Neural crest cell (in vitro differentiated cells): ENCODE measurements around the gene TLK1. TPM values are rescaled to one million over a fixed set of nuclear protein-coding genes. Genes with fewer than 3 reads are reported as not detected.
"Not testable (repeated sequence)": the region's sequence is repeated elsewhere in the genome, so short reads cannot be mapped to it uniquely, and the experiment has no call there.

Experiments used
- DNase-seq: peaks from one replicate; pipeline ENCODE4 v3.0.0; 2021; ENCODE audit warnings: low read depth, mixed read lengths, low spot score
- H3K27ac Mint-ChIP-seq: one replicate; pipeline ENCODE4 v1.8.0; 2021; ENCODE audit warnings: mild to moderate bottlenecking, mixed read lengths; ENCODE audit not compliant: unreplicated experiment
- H3K27me3 Mint-ChIP-seq: 2 replicates; pipeline ENCODE4 v1.8.0; 2021; ENCODE audit warnings: low read depth, mild to moderate bottlenecking, mixed read lengths
- H3K36me3 Mint-ChIP-seq: 2 replicates; pipeline ENCODE4 v1.8.0; 2021; ENCODE audit warnings: low read depth, mild to moderate bottlenecking, mixed read lengths
- H3K4me1 Mint-ChIP-seq: 2 replicates; pipeline ENCODE4 v1.8.0; 2021; ENCODE audit warnings: mixed read lengths
- H3K4me3 Mint-ChIP-seq: one replicate; pipeline ENCODE4 v1.8.0; 2021; ENCODE audit warnings: mild to moderate bottlenecking, mixed read lengths
- H3K9me3 Mint-ChIP-seq: 2 replicates; pipeline ENCODE4 v1.8.0; 2021; ENCODE audit warnings: mixed read lengths
- total RNA-seq: library from RNA; stranded (reverse); gene quantifications from 2 replicates; pipeline ENCODE4 v1.2.1, GENCODE V29; 2021
- TF ChIP-seq, protein P1 (sequence below): fragments of 200-600 bp; sonication (generic); conservative IDR thresholded peaks from 2 replicates; pipeline ENCODE4 v1.5.0; 2021; ENCODE audit warnings: antibody characterized with exemption, mild to moderate bottlenecking

The TLK1 gene
- total RNA-seq, 1 donor from 2014 or later = 65.5 TPM

DNA sequence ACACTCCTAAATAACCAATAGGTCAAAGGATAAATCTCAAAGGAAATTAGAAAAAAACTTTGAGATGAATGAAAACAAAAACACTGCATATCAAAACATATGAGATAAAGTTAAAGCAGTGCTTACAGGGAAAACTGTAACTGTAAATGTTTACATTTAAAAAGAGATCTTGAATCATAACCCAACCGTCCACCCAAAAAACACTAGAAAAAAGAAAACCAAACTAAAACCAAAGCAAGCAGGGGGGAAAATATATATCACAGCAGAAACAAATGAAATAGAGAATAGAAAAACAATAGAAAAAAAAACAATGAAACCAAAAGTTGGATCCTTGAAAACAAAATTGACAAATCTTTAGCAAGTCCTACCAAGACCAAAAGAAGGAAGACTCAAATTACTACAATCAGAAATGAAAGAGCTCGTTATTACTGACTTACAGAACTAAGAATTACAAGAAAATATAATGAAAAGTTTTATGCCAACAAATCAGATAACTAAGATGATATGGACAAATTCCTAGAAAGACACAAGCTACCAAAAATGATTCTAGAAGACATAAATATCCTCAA, 65.6 kb downstream of the TLK1 start:
- peaks cover 17% of the 10 kb centered on the region for H3K9me3 Mint-ChIP-seq

DNA sequence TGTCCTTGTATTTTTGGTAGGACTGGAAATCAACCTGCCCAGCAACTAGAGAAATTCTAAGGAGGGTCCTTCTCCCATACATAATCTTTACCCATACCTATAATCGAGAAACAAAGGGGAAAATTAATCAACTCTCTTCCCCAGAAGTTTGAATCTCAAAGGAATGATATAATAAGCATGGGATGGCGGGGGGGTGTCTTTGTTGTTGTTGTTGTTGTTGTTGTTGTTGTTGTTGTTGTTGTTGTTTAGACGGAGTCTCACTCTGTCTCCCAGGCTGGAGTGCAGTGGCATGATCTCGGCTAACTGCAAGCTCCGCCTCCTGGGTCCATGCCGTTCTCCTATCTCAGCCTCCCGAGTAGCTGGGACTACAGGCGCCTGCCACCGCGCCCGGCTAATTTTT, 69.2 kb downstream of the TLK1 start:
- H3K27me3 Mint-ChIP-seq, H3K27ac Mint-ChIP-seq, H3K9me3 Mint-ChIP-seq, H3K4me1 Mint-ChIP-seq, H3K4me3 Mint-ChIP-seq, DNase-seq: not testable (repeated sequence)
- peaks cover 34% of the 10 kb centered on the region for H3K36me3 Mint-ChIP-seq

More for the DNA sequence above, 65.6 kb downstream of the TLK1 start:
- TF ChIP-seq, protein P1, sequence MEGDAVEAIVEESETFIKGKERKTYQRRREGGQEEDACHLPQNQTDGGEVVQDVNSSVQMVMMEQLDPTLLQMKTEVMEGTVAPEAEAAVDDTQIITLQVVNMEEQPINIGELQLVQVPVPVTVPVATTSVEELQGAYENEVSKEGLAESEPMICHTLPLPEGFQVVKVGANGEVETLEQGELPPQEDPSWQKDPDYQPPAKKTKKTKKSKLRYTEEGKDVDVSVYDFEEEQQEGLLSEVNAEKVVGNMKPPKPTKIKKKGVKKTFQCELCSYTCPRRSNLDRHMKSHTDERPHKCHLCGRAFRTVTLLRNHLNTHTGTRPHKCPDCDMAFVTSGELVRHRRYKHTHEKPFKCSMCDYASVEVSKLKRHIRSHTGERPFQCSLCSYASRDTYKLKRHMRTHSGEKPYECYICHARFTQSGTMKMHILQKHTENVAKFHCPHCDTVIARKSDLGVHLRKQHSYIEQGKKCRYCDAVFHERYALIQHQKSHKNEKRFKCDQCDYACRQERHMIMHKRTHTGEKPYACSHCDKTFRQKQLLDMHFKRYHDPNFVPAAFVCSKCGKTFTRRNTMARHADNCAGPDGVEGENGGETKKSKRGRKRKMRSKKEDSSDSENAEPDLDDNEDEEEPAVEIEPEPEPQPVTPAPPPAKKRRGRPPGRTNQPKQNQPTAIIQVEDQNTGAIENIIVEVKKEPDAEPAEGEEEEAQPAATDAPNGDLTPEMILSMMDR = no peak
- Mint-ChIP-seq H3K4me1 (no peaks in the 10 kb centered on the region), H3K27ac (no peak overlapping the region), H3K27me3 (no peaks in the 10 kb centered on the region), H3K36me3 (peaks cover 56% of the 10 kb centered on the region), H3K4me3 (no peak overlapping the region)
- no peak for DNase-seq

DNA sequence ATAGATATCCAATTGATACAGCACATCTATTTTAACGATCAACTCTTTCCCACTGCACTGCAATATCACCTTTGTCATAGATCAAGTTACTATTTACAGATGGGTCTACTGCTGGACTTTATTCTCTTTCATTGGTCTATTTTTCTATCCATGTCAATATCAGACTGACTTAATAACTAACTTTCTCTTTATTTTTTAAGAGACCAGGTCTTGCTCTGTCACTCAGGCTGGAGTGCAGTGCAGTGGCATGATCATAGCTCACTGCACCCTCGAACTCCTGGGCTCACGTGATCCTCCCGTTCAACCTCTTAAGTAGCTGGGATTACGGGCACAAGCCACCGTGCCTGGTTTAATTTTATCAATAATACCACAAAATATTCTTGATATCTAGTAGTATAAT, 71.2 kb downstream of the TLK1 start:
- no peak overlapping the region for H3K4me3 Mint-ChIP-seq

DNA sequence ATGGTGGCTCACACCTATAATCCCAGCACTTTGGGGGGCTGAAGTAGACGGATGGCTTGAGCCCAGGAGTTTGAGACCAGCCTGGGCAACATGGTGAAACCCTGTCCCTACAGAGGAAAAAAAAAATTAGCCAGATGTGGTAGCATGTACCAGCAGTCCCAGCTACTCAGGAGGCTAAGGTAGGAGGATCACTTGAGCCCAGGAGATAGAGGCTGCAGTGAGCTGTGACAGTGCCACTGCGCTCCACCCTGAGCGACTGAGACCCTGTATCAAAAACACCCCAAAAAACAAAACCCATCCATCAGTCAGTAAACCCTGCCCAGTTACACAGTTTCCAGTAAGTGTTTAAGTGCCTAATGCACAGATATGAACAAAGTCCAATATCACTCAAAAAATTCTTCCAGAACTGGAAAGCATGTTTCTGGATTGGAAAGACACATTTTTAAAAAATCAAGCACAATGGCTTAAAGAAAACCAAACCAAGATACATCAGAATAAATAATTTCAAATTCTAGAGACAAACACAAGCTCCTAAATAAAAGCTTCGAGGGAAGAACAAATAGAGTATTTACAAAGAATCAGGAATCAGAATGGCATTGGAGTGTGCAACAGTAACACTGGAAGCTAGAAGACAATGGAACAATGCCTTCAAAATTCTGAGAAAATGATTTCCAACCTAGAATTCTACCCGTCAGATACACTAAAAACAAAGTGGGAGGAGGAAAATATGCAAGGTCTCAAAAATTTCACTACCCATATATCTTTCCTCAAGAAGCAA, 72.4 kb downstream of the TLK1 start:
- no peak overlapping the region for H3K27ac Mint-ChIP-seq
- no peaks in the 10 kb centered on the region for H3K27me3 Mint-ChIP-seq
- no peak for DNase-seq
- H3K4me3 Mint-ChIP-seq = no peak overlapping the region
- TF ChIP-seq, protein P1 = no peak
- peaks cover 18% of the 10 kb centered on the region for H3K4me1 Mint-ChIP-seq
- H3K9me3 Mint-ChIP-seq = no peaks in the 10 kb centered on the region
- peaks cover 17% of the 10 kb centered on the region for H3K36me3 Mint-ChIP-seq

More for the DNA sequence above, 71.2 kb downstream of the TLK1 start:
- Mint-ChIP-seq H3K27me3 (no peaks in the 10 kb centered on the region), H3K9me3 (no peaks in the 10 kb centered on the region), H3K4me1 (peaks cover 13% of the 10 kb centered on the region), H3K27ac (no peak overlapping the region), H3K36me3 (peaks cover 22% of the 10 kb centered on the region)
- DNase-seq = no peak
- TF ChIP-seq, protein P1 = no peak

DNA sequence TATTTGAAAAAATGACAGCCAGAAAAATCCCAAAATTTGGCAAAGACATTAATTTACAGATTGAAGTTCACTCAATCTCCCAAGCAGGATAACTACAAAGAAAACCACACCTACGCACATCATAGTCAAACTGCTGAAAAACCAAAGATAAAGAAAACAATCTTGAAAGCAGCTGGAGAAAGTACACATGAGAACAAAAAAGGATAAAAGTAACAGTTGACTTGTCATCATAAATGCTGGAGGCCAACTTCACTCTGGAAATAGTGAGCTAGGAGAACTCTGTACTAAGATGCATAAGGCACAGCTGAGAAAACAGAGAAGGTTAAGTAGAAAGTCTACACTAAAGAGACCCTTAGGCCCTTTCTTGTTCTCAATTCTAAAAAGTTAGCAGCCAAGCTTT, 73.1 kb downstream of the TLK1 start:
- no peak overlapping the region for H3K4me3 Mint-ChIP-seq
- no peak overlapping the region for H3K27ac Mint-ChIP-seq
- TF ChIP-seq, protein P1 = no peak
- H3K36me3 Mint-ChIP-seq = peaks cover 13% of the 10 kb centered on the region
- H3K9me3 Mint-ChIP-seq = no peaks in the 10 kb centered on the region
- no peak for DNase-seq
- H3K4me1 Mint-ChIP-seq = peaks cover 18% of the 10 kb centered on the region
- no peaks in the 10 kb centered on the region for H3K27me3 Mint-ChIP-seq
